Measurements from ENCODE around the gene FHOD1. TPM values are rescaled to one million over a fixed set of nuclear protein-coding genes. Genes with fewer than 3 reads are reported as not detected.

The FHOD1 gene
- total and polyA plus RNA-seq, 2 of the 13 experiments (the other 11 are each of a cell fraction or from before 2014, with no cell fraction given) = 20.0 to 20.8 TPM

- TF ChIP-seq NR2C2 (CRISPR knock-in tag; IDR thresholded peaks at IDR 0.05; ENCODE audit: borderline replicate concordance) = peak; percentile 94
- peak; percentile 95 for TF ChIP-seq ZFP90 (CRISPR knock-in tag; IDR thresholded peaks at IDR 0.05; ENCODE audit: borderline replicate concordance)
- TF ChIP-seq ZNF292 (CRISPR knock-in tag; IDR thresholded peaks at IDR 0.05; ENCODE audit: borderline replicate concordance, low read depth) = no peak
- peak; percentile 98 for TF ChIP-seq ZNF574 (CRISPR knock-in tag; IDR thresholded peaks at IDR 0.05)
- TF ChIP-seq ZHX2 (IDR thresholded peaks at IDR 0.05; ENCODE audit: low read depth) = peak; percentile 96
- TF ChIP-seq ZHX2 (CRISPR knock-in tag; IDR thresholded peaks at IDR 0.05; ENCODE audit: borderline replicate concordance) = no peak
- TF ChIP-seq ATAD3A (CRISPR knock-in tag; IDR thresholded peaks at IDR 0.05) = no peak
- TF ChIP-seq, protein P1, sequence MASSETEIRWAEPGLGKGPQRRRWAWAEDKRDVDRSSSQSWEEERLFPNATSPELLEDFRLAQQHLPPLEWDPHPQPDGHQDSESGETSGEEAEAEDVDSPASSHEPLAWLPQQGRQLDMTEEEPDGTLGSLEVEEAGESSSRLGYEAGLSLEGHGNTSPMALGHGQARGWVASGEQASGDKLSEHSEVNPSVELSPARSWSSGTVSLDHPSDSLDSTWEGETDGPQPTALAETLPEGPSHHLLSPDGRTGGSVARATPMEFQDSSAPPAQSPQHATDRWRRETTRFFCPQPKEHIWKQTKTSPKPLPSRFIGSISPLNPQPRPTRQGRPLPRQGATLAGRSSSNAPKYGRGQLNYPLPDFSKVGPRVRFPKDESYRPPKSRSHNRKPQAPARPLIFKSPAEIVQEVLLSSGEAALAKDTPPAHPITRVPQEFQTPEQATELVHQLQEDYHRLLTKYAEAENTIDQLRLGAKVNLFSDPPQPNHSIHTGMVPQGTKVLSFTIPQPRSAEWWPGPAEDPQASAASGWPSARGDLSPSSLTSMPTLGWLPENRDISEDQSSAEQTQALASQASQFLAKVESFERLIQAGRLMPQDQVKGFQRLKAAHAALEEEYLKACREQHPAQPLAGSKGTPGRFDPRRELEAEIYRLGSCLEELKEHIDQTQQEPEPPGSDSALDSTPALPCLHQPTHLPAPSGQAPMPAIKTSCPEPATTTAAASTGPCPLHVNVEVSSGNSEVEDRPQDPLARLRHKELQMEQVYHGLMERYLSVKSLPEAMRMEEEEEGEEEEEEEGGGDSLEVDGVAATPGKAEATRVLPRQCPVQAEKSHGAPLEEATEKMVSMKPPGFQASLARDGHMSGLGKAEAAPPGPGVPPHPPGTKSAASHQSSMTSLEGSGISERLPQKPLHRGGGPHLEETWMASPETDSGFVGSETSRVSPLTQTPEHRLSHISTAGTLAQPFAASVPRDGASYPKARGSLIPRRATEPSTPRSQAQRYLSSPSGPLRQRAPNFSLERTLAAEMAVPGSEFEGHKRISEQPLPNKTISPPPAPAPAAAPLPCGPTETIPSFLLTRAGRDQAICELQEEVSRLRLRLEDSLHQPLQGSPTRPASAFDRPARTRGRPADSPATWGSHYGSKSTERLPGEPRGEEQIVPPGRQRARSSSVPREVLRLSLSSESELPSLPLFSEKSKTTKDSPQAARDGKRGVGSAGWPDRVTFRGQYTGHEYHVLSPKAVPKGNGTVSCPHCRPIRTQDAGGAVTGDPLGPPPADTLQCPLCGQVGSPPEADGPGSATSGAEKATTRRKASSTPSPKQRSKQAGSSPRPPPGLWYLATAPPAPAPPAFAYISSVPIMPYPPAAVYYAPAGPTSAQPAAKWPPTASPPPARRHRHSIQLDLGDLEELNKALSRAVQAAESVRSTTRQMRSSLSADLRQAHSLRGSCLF (CRISPR knock-in tag; IDR thresholded peaks at IDR 0.05; ENCODE audit: borderline replicate concordance) = 0 out of 2 replicates have a peak, but pooled peaks have one; percentile 64
- peak; percentile 65 for TF ChIP-seq NCOA2 (CRISPR knock-in tag; IDR thresholded peaks at IDR 0.05)
- TF ChIP-seq ZNF773 (CRISPR knock-in tag; IDR thresholded peaks at IDR 0.05; ENCODE audit: borderline replicate concordance) = 0 out of 2 replicates have a peak, but pooled peaks have one; percentile 45
- TF ChIP-seq, protein P2, sequence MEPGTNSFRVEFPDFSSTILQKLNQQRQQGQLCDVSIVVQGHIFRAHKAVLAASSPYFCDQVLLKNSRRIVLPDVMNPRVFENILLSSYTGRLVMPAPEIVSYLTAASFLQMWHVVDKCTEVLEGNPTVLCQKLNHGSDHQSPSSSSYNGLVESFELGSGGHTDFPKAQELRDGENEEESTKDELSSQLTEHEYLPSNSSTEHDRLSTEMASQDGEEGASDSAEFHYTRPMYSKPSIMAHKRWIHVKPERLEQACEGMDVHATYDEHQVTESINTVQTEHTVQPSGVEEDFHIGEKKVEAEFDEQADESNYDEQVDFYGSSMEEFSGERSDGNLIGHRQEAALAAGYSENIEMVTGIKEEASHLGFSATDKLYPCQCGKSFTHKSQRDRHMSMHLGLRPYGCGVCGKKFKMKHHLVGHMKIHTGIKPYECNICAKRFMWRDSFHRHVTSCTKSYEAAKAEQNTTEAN (CRISPR knock-in tag; conservative IDR thresholded peaks at IDR 0.05) = peak; percentile 82
- TF ChIP-seq MXI1 (IDR thresholded peaks at IDR 0.05; ENCODE audit: borderline replicate concordance, low read depth, low read length) = peak; percentile 92; the same call in 1 of the 3 replicates
- TF ChIP-seq KAT8 (CRISPR knock-in tag; IDR thresholded peaks at IDR 0.05) = peak; percentile 100
Observed at GRCh38 chr16:67226804-67227566, 20.3 kb downstream of the FHOD1 start, which contains the start of gene TMEM208 (continued).
